GM19099 (cell line): Measurements from ENCODE around the gene EDN1.

Experiments used
- POLR2A ChIP-seq: IDR thresholded peaks from 3 replicates; pipeline ENCODE4 v1.6.1; 2011; ENCODE audit warnings: low read depth; ENCODE audit not compliant: insufficient read length; ENCODE audit errors: extremely low read depth

EDN1 gene

DNA sequence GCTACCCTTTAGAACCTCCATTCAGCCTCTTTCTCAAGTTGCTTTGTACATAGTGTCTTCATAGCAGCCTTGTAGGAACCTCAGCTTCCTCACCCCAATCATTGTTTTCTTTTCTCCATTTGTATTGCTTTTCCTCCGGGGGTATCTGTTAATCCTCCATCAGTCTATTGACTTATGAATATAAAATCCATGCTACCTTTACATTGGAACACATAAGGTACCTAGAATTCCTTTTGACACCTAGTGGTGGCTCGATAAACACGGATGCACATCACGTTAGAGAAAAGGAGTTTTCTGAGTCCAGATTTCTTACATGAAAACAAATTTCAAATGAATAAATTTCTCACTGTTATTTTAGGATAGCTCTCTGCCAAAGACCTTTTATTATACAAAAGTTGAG, 6.3 kb upstream of the EDN1 start:
- TF ChIP-seq POLR2A: no peak

DNA sequence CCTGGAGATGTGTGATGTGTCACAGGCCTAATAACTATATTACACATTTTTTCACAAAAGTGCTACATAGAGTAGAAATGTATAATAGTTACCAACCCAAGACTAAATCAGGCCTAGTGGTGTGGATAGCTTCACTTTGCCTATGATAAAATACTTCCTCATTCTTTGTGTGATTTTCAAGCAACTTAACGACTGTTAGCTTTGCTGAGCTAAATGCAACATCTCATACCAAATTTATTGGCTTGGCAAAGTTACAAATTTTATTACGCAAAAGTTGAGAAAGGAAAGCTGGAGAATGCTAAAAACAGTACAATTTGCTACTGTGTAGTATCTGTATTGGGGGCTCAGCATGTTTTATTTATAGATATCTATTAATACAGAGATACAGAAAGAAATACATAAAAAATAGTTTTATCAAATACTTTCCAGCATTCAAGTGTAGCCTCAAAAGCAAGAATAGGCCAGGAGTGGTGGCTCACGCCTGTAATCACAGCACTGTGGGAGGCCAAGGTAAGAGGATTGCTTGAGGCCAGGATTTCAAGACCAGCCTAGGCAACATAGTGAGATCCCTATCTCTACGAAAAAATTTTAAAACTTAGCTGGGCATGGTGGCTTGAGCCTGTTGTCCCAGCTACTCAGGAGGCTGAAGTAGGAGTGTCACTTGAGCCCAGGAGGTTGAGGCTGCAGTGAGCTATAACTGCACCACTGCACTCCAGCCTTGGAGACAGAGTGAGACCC, 3.6 kb upstream of the EDN1 start:
- no peak for TF ChIP-seq POLR2A

GRCh38 chr6:12288211-12288618, 1.9 kb upstream of the EDN1 start:
- TF ChIP-seq POLR2A: no peak

DNA sequence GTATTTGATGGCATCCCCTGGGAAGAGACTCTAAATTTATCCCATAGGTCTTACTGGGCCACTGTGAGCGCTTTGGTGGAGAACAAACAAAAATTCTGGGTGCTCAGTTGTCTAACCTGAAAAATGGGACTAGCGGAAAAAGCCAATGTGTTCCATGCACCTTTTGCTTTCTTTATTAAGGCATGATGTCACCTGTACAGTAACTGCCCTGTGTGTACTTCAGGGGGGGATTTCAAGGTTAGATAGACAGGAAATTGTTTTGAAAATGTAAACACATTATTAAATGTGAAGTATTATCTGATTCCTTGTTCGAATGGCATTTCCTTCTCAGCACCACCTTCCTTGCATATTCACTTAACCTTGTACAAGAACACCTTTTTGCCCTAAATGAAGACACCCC, 1.2 kb upstream of the EDN1 start:
- no peak for TF ChIP-seq POLR2A

GRCh38 chr6:12289365-12289919, 719 bp upstream of the EDN1 start:
- no peak for TF ChIP-seq POLR2A

- TF ChIP-seq POLR2A: no peak
These were observed 1.1 kb downstream of the EDN1 start for GRCh38 chr6:12291071-12291838.

- TF ChIP-seq POLR2A: no peak
These were observed 1.9 kb downstream of the EDN1 start for GRCh38 chr6:12291839-12292604.

GRCh38 chr6:12293235-12293930, 3.2 kb downstream of the EDN1 start:
- TF ChIP-seq POLR2A: no peak

DNA sequence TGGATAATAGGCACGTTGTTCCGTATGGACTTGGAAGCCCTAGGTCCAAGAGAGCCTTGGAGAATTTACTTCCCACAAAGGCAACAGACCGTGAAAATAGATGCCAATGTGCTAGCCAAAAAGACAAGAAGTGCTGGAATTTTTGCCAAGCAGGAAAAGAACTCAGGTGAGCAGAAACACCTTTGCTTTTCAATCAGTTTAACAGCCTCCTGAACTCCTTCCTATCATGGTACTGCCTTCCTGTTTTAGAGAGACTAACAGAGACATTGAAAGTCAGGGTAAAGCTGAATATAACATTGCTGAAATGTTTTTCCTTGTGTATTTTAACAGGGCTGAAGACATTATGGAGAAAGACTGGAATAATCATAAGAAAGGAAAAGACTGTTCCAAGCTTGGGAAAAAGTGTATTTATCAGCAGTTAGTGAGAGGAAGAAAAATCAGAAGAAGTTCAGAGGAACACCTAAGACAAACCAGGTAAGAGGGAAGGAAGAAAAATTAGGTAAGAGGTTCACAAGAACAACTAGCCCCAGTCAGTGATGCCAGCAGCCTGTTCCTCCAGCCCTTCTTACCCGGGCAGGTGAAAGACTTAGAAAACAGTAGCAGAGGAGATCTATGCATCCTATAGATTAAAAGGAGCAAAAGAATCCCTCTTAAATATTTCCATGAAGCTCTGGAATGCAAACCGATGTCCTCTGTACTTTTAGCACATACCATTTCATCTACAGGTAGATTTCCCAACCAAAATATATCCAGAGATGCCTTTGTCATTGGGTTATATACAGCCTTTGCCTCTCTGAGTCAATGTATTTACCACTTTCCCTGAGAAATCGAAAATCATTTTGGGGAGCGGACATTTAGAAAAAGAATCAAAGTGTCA, 4.0 kb downstream of the EDN1 start:
- no peak for TF ChIP-seq POLR2A

- TF ChIP-seq POLR2A: no peak
These were observed 4.8 kb downstream of the EDN1 start for GRCh38 chr6:12294851-12295536.

- no peak for TF ChIP-seq POLR2A
These were observed 5.5 kb downstream of the EDN1 start for GRCh38 chr6:12295558-12296254.

- no peak for TF ChIP-seq POLR2A
These were observed 6.1 kb downstream of the EDN1 start for GRCh38 chr6:12296255-12296573.

GRCh38 chr6:12296604-12297003, 6.4 kb downstream of the EDN1 start:
- no peak for TF ChIP-seq POLR2A
